Measurements from ENCODE around the gene FOSB.

GRCh38 chr19:45509692-45510015, 41.9 kb downstream of the FOSB start:
- TF ChIP-seq CTCF (IDR thresholded peaks at IDR 0.05): no peak
- no peak for TF ChIP-seq POLR2AphosphoS5 (IDR thresholded peaks at IDR 0.05)

All from sigmoid colon (tissue), 4 donors.